SK-N-SH treated with all-trans-retinoic acid at 6 μM for 48 hours (cell line): ENCODE measurements around the gene FIBCD1.

Experiments used
- BACH2 ChIP-seq: fragments of 250-450 bp; sonication (Bioruptor Pico); IDR thresholded peaks from 2 replicates; pipeline ENCODE4 v1.9.0; 2021; ENCODE audit warnings: mild to moderate bottlenecking, borderline replicate concordance
- CSRNP3 ChIP-seq: fragments of 250-450 bp; sonication (Bioruptor Pico); IDR thresholded peaks from 2 replicates; pipeline ENCODE4 v1.5.1; 2021; ENCODE audit warnings: mild to moderate bottlenecking, moderate library complexity
- GLIS3 ChIP-seq: fragments of 250-450 bp; sonication (Bioruptor Pico); IDR thresholded peaks from 2 replicates; pipeline ENCODE4 v1.5.0; 2020; ENCODE audit warnings: mild to moderate bottlenecking, moderate library complexity
- ISL1 ChIP-seq: fragments of 250-450 bp; sonication (Bioruptor Pico); IDR thresholded peaks from 2 replicates; pipeline ENCODE4 v2.1.2; 2022; ENCODE audit warnings: mild to moderate bottlenecking, moderate library complexity
- PPARA ChIP-seq: fragments of 250-450 bp; sonication (Bioruptor Pico); IDR thresholded peaks from 2 replicates; pipeline ENCODE4 v1.5.0; 2020; ENCODE audit warnings: mild to moderate bottlenecking, borderline replicate concordance
- RARB ChIP-seq: fragments of 250-450 bp; sonication (Bioruptor Pico); IDR thresholded peaks from 2 replicates; pipeline ENCODE4 v1.8.0; 2021; ENCODE audit warnings: mild to moderate bottlenecking, moderate library complexity
- SNAI2 ChIP-seq: fragments of 250-450 bp; sonication (Bioruptor Pico); IDR thresholded peaks from 2 replicates; pipeline ENCODE4 v1.5.0; 2020; ENCODE audit warnings: mild to moderate bottlenecking, moderate library complexity
- TOX ChIP-seq: fragments of 250-450 bp; sonication (Bioruptor Pico); IDR thresholded peaks from 2 replicates; pipeline ENCODE4 v1.8.0; 2021; ENCODE audit warnings: mild to moderate bottlenecking, moderate library complexity, borderline replicate concordance
- ZC3H10 ChIP-seq: fragments of 250-450 bp; sonication (Bioruptor Pico); IDR thresholded peaks from 2 replicates; pipeline ENCODE4 v1.5.1; 2021; ENCODE audit warnings: mild to moderate bottlenecking, moderate library complexity
- ZFP3 ChIP-seq: fragments of 250-450 bp; sonication (Bioruptor Pico); IDR thresholded peaks from 2 replicates; pipeline ENCODE4 v1.5.0; 2020; ENCODE audit warnings: mild to moderate bottlenecking, moderate library complexity
- ZNF8 ChIP-seq: fragments of 450-650 bp; formaldehyde crosslinking; IDR thresholded peaks from 2 replicates; pipeline ENCODE4 v1.5.0; 2020; ENCODE audit warnings: mild to moderate bottlenecking, moderate library complexity
- TF ChIP-seq, protein P1 (sequence below): fragments of 250-450 bp; sonication (Bioruptor Pico); IDR thresholded peaks from 2 replicates; pipeline ENCODE4 v1.8.0; 2020; ENCODE audit warnings: mild to moderate bottlenecking, moderate library complexity, borderline replicate concordance

- TF ChIP-seq TOX (no peak), ZFP3 (no peak), ZNF8 (CRISPR knock-in tag) (no peak), CSRNP3 (CRISPR knock-in tag) (no peak), ZC3H10 (CRISPR knock-in tag) (no peak), ISL1 (CRISPR knock-in tag) (no peak), RARB (CRISPR knock-in tag) (no peak), PPARA (CRISPR knock-in tag) (no peak), SNAI2 (no peak), BACH2 (CRISPR knock-in tag) (no peak), GLIS3 (CRISPR knock-in tag) (no peak)
- TF ChIP-seq, protein P1, sequence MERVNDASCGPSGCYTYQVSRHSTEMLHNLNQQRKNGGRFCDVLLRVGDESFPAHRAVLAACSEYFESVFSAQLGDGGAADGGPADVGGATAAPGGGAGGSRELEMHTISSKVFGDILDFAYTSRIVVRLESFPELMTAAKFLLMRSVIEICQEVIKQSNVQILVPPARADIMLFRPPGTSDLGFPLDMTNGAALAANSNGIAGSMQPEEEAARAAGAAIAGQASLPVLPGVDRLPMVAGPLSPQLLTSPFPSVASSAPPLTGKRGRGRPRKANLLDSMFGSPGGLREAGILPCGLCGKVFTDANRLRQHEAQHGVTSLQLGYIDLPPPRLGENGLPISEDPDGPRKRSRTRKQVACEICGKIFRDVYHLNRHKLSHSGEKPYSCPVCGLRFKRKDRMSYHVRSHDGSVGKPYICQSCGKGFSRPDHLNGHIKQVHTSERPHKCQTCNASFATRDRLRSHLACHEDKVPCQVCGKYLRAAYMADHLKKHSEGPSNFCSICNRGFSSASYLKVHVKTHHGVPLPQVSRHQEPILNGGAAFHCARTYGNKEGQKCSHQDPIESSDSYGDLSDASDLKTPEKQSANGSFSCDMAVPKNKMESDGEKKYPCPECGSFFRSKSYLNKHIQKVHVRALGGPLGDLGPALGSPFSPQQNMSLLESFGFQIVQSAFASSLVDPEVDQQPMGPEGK = no peak
These were observed 31.8 kb upstream of the FIBCD1 start for GRCh38 chr9:130970855-130971254.
